ENCODE measurements around the gene SLC37A2. TPM values are rescaled to one million over a fixed set of nuclear protein-coding genes. Genes with fewer than 3 reads are reported as not detected.

SLC37A2 gene
- total RNA-seq, 4 donors from 2014 or later: 0.75 to 2.1 (median 1.5) TPM

- intact Hi-C loops (cut with DNase I; ENCODE audit: low total_unique reads): no loop called here
- in situ Hi-C loops (cut with MboI; ENCODE audit: low sequenced_read_pairs in 4 of 4): loop anchor here in 1 of 4 donors (25.0 kb wide), 1 partner anchor 167 kb away; the partner anchor contains the start of gene CCDC15
- H3K9me3 ChIP-seq: no peaks in the 10 kb centered on the region
These were observed 66.3 kb downstream of the SLC37A2 start for GRCh38 chr11:125129316-125129993.

DNA sequence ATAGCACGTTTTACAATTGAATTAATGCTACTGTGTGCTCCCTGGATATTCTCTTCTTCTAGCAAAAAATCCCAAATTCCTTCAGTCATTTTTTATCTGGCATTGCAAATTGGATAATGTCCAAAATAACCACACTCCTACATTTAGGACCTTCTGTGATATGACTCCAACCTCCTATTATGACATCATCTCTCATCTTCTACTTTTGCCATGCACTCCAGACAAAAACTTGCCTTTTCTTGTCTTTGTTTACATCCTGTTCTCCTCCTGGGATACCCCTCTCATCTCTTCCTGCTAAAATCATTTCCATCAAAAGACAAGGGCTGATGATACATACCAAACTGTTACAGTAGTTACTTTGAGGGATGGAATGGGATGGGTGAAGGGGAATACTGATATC, 69.0 kb downstream of the SLC37A2 start:
- Histone ChIP-seq H3K27me3 (peaks cover 0 to 22% (median 8%) of the 10 kb centered on the region in 3 donors), H3K4me1 (no peaks in the 10 kb centered on the region), H3K36me3 (no peaks in the 10 kb centered on the region), H3K9me3 (no peaks in the 10 kb centered on the region), H3K4me3 (no peak overlapping the region), H3K27ac (no peak overlapping the region)
- intact Hi-C loops (cut with DNase I; ENCODE audit: low total_unique reads) (no loop called here), in situ Hi-C loops (cut with MboI; ENCODE audit: low sequenced_read_pairs in 4 of 4) (loop anchor here in 1 of 4 donors (25.0 kb wide), 1 partner anchor 170 kb away; the partner anchor contains the start of gene CCDC15)
- no peak for TF ChIP-seq CTCF (IDR thresholded peaks at IDR 0.05 in 4 of 5, conservative IDR thresholded peaks at IDR 0.05 in 1 of 5)
- no peak for TF ChIP-seq POLR2A (IDR thresholded peaks at IDR 0.05)
- no peak for ATAC-seq
- DNase-seq: no peak

More at GRCh38 chr11:125129316-125129993, 66.3 kb downstream of the SLC37A2 start:
- DNase-seq: no peak
- no peak overlapping the region for H3K4me3 ChIP-seq
- H3K27ac ChIP-seq: no peak overlapping the region
- TF ChIP-seq POLR2A (IDR thresholded peaks at IDR 0.05) (no peak), CTCF (IDR thresholded peaks at IDR 0.05 in 4 of 5, conservative IDR thresholded peaks at IDR 0.05 in 1 of 5) (no peak)
- ATAC-seq: no peak
- H3K27me3 ChIP-seq: peaks cover 5 to 22% (median 8%) of the 10 kb centered on the region in 3 donors
- H3K36me3 ChIP-seq: no peaks in the 10 kb centered on the region
- H3K4me1 ChIP-seq: no peaks in the 10 kb centered on the region

- intact Hi-C loops (cut with DNase I; ENCODE audit: low total_unique reads): no loop called here
- Histone ChIP-seq H3K27me3 (peaks cover 0 to 22% (median 8%) of the 10 kb centered on the region in 3 donors), H3K4me1 (no peaks in the 10 kb centered on the region), H3K36me3 (no peaks in the 10 kb centered on the region), H3K4me3 (no peak overlapping the region), H3K9me3 (no peaks in the 10 kb centered on the region), H3K27ac (no peak overlapping the region)
- ATAC-seq (no peak), DNase-seq (no peak)
- in situ Hi-C loops (cut with MboI; ENCODE audit: low sequenced_read_pairs in 4 of 4): loop anchor here in 1 of 4 donors (25.0 kb wide), 1 partner anchor 170 kb away; the partner anchor contains the start of gene CCDC15
- TF ChIP-seq CTCF (IDR thresholded peaks at IDR 0.05 in 4 of 5, conservative IDR thresholded peaks at IDR 0.05 in 1 of 5): no peak
- no peak for TF ChIP-seq POLR2A (IDR thresholded peaks at IDR 0.05)
These were observed 69.5 kb downstream of the SLC37A2 start for GRCh38 chr11:125132596-125132995.

- Histone ChIP-seq H3K36me3 (no peaks in the 10 kb centered on the region), H3K27me3 (peaks cover 0 to 3% (median 0%) of the 10 kb centered on the region in 3 donors), H3K4me3 (no peak overlapping the region), H3K9me3 (no peaks in the 10 kb centered on the region), H3K4me1 (no peaks in the 10 kb centered on the region), H3K27ac (no peak overlapping the region)
- TF ChIP-seq POLR2A (IDR thresholded peaks at IDR 0.05) (no peak), CTCF (IDR thresholded peaks at IDR 0.05 in 4 of 5, conservative IDR thresholded peaks at IDR 0.05 in 1 of 5) (no peak)
- in situ Hi-C loops (cut with MboI; ENCODE audit: low sequenced_read_pairs in 4 of 4): loop anchor here in 1 of 4 donors (25.0 kb wide), 1 partner anchor 174 kb away; the partner anchor contains the start of gene CCDC15
- DNase-seq: no peak
- intact Hi-C loops (cut with DNase I; ENCODE audit: low total_unique reads): no loop called here
- ATAC-seq: no peak
These were observed 72.9 kb downstream of the SLC37A2 start for GRCh38 chr11:125136001-125136400.

Data from gastrocnemius medialis (tissue), 4 donors.